GM18909 (cell line): Measurements from ENCODE around the gene CAMK4.
A peak's percentile ranks its signal among the peaks of the same experiment; 100 is the strongest.

Experiments used
- ATAC-seq: cut with Tn5 transposase; IDR thresholded peaks from one replicate; pipeline ENCODE4 v1.9.1; 2021; ENCODE audit warnings: mild to moderate bottlenecking; ENCODE audit not compliant: unreplicated experiment, poor library complexity

Gene CAMK4

GRCh38 chr5:111463311-111463710 is 239.1 kb downstream of the CAMK4 start:
- no peak for ATAC-seq

DNA sequence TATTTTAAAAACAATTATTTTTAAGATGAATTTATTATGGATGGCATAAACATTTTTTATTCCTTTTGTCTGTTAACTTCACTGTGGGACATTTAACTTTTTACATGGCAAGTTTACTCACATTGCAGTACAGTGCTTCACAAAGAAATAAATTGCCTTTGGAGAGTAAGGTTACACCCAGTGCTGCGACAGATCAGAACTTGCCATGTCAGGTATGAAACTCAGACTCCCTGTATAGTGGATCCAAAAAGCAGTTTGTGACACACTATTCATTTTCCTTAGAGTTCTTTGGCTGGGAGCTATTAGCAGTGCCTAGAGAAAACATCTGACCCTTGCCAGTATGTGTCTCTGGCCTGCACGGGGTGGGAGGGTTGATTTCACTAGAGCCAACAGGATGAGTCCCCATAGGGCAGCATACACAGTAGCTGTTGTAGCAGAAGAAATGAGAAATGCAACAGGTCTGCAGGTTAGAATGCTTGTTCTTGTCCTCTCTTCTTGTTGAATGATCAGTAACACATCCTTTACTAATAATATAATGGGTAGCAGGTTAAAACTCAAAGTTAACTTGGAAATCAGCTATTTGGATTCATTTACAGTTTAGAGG is 245.2 kb downstream of the CAMK4 start:
- ATAC-seq: no peak

GRCh38 chr5:111469903-111470302 is 245.7 kb downstream of the CAMK4 start:
- ATAC-seq: no peak

- ATAC-seq: peak; percentile 4
These were observed 247.9 kb downstream of the CAMK4 start for GRCh38 chr5:111472096-111472495.

DNA sequence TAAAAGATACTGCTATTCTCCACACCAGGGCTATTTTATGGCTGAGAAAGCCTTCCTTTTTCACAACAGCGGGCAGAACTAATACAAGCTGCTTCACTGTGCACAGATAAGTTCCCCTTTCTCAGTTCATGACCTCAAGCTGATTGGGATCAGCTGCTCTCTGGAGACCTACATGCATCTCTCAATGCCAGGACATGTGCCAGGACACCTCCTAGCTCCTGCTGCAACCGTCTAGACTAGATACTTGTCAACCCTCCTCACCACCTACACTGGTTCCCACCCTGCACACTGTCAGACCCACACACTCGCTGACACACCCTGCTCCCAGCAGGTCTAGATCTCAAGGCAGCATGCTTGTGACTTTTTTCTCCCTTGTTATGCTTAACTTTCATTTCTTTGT is 248.4 kb downstream of the CAMK4 start:
- ATAC-seq: peak; percentile 67

DNA sequence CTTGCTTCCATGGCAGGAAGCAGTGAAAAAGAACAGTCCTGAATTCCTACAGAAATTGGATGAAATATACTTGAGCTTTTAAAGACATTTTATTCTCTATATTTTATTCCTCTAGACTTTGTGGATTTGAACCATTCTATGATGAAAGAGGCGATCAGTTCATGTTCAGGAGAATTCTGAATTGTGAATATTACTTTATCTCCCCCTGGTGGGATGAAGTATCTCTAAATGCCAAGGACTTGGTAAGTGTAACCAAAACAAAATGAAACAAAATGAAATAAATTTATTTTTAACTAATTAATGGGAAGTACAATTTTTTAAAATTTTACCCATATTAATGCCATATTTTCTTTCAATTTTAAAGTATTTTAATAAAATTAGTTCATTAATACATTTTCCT is 254.1 kb downstream of the CAMK4 start:
- no peak for ATAC-seq

DNA sequence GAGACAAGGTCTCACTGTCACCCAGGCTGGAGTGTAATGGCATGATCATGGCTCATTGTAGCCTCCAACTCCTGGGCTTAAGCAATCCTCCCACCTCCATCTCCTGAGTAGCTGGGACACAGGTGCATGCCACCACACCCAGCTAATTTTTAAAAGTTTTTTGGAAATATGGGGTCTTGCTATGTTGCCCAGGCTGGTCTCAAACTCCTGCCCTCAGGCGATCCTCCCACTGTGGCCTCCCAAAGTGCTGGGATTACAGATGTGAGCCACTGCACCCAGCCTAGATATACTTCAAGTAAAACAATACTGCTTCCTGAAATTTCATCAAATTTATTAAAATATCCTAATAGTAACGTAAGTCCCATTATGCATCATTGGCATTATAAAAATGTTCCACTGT is 254.7 kb downstream of the CAMK4 start:
- no peak for ATAC-seq

- no peak for ATAC-seq
These were observed 256.2 kb downstream of the CAMK4 start for GRCh38 chr5:111480346-111480745.

GRCh38 chr5:111486055-111486454 is 261.9 kb downstream of the CAMK4 start:
- no peak for ATAC-seq

DNA sequence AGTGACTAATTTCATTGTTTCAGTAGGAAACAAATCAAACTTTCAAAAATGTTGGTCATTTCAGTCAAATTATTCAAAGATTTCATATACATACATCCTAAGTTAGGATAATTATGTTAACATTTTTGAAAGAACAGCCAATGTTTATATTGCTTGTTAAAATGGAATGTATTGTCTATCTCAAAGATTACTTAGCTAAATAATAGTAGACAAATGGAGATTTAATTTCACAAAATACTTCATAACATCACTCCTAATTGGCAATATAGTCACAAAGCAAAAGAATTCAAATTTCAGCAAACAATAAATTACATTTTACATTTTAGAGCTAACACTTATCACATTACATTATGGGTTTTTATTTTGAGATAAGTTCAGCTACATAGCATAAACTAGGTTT is 262.7 kb downstream of the CAMK4 start:
- no peak for ATAC-seq

GRCh38 chr5:111488353-111488752 is 264.2 kb downstream of the CAMK4 start:
- ATAC-seq: no peak

DNA sequence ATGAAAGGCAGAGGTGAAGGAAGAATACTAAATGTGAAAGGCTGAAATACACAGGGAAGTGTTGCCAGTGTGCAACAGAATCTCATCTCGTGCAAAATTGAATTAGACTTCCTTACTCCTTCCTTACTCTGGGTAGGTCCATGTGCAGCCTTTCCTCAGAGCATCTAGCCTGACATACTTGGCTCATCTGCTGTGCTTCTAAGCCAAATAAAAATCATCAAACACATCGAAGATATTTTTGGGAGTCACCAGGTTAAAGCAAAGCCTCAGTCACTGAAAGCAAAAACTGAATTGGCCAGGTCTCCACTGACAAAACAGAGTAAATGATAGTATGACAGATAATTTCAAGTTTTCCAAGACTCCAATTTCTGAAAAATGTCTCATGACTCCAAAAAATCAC is 268.8 kb downstream of the CAMK4 start:
- no peak for ATAC-seq

GRCh38 chr5:111494355-111494999 is 270.3 kb downstream of the CAMK4 start:
- ATAC-seq: peak; percentile 41

DNA sequence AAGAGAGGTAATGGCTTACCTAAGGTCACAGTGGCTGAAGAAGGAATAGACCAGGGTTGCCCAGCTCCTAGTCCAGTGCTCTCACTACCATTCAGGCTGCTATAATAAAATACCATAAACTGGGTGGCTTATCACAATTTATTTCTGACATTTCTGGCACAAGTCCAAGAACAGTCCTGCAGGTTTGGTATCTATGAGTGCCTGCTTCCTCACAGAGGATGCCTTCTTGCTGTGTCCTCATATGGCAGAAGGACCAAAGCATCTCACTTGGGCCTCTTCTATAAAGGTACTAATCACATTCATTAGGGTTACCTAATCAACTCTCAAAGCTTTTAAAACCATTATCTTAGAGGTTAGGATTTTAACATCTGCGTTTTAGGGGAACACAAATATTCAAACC is 271.0 kb downstream of the CAMK4 start:
- ATAC-seq: no peak

DNA sequence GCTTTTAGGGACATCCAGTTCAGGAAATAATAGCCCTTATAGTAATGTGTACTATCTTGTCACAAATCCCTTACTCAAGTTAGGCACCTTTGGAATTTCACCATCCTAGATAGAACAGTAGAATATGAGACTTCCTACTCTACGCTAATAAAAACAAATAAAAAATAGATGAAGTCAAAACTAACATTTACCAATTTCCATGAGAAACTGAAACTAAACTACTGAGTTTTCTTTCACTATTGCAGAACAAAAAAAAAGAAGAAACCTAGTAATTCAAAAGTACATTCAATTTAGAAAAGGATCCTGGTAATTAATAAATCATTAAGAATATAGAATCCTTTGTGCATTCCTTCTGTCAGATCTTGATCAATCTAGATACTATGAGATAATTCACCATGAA is 274.2 kb downstream of the CAMK4 start:
- ATAC-seq: no peak

GRCh38 chr5:111502956-111503355 is 278.8 kb downstream of the CAMK4 start:
- no peak for ATAC-seq

DNA sequence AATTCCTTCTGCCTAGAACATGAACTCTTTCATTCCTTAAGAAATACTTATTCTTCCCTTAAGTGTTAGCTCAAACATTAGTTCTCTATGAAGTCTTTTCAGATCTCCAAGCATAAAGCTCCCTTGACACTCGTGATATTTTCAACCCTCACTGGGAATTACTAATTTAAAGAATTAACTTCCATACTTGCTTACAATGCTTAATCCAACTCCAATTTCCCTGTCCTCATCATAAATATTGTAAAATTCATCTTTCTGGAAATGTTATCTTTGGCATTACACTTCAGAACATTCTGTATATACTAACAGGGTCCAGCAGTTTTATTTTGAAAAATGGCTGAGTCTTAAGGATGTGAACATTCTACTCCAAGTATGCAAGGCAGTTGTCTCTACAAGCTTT is 280.9 kb downstream of the CAMK4 start:
- no peak for ATAC-seq

GRCh38 chr5:111507276-111507675 is 283.1 kb downstream of the CAMK4 start:
- ATAC-seq: no peak

GRCh38 chr5:111509119-111509518 is 284.9 kb downstream of the CAMK4 start:
- ATAC-seq: no peak

- no peak for ATAC-seq
These were observed 287.1 kb downstream of the CAMK4 start for GRCh38 chr5:111511174-111511830.

- ATAC-seq: peak; percentile 15
These were observed 287.7 kb downstream of the CAMK4 start for GRCh38 chr5:111511831-111512374.
